ENCODE data around the gene PGAP1.

GRCh38 chr2:196845371-196845770 is 81.1 kb downstream of the PGAP1 start:
- TF ChIP-seq CTCF (IDR thresholded peaks at IDR 0.05), result no peak
- TF ChIP-seq POLR2AphosphoS5 (IDR thresholded peaks at IDR 0.05), result no peak
- no peak for TF ChIP-seq EP300 (IDR thresholded peaks at IDR 0.05)
- TF ChIP-seq POLR2A (IDR thresholded peaks at IDR 0.05), result no peak
